ENCODE measurements around the gene PAM16. TPM values are rescaled to one million over a fixed set of nuclear protein-coding genes. Genes with fewer than 3 reads are reported as not detected.

The PAM16 gene
- total RNA-seq, 1 donor, result 5.4 TPM

- H3K4me3 ChIP-seq (ENCODE audit: low read length), result no peak overlapping the region
- no peaks in the 10 kb centered on the region for H3K27me3 ChIP-seq (ENCODE audit: insufficient read depth, low read length)
- H3K9me3 ChIP-seq (ENCODE audit: low read depth, low read length), result no peaks in the 10 kb centered on the region
- H3K4me1 ChIP-seq (ENCODE audit: insufficient read depth, low read length), result no peaks in the 10 kb centered on the region
Observed at GRCh38 chr16:4386951-4387565, 35.9 kb upstream of the PAM16 start.

DNA sequence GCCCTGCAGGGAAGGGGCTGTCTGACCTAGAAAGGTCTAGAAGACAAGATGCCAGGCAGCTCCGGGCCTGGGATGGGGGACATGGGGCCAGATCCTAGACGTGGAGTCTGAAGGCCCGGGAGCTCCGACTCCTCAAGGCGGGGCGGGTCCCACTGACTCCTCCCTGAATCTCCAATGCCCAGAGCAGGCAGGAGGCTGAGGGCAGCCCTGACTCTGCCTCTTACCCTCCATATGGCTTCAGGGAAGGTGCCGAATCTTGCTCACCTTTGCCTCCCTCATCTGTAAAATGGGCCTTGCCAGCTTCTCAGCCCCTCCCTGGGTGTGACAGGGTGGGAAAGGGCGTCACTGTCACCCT lies 35.3 kb upstream of the PAM16 start:
- H3K9me3 ChIP-seq (ENCODE audit: low read depth, low read length), result no peaks in the 10 kb centered on the region

GRCh38 chr16:4385789-4386450 lies 34.8 kb upstream of the PAM16 start:
- Histone ChIP-seq H3K4me1 (ENCODE audit: insufficient read depth, low read length) (no peaks in the 10 kb centered on the region), H3K9me3 (ENCODE audit: low read depth, low read length) (no peaks in the 10 kb centered on the region), H3K27me3 (ENCODE audit: insufficient read depth, low read length) (no peaks in the 10 kb centered on the region), H3K4me3 (ENCODE audit: low read length) (no peak overlapping the region)

More for the DNA sequence above, 35.3 kb upstream of the PAM16 start:
- Histone ChIP-seq H3K4me1 (ENCODE audit: insufficient read depth, low read length) (no peaks in the 10 kb centered on the region), H3K4me3 (ENCODE audit: low read length) (no peak overlapping the region), H3K27me3 (ENCODE audit: insufficient read depth, low read length) (no peaks in the 10 kb centered on the region)

DNA sequence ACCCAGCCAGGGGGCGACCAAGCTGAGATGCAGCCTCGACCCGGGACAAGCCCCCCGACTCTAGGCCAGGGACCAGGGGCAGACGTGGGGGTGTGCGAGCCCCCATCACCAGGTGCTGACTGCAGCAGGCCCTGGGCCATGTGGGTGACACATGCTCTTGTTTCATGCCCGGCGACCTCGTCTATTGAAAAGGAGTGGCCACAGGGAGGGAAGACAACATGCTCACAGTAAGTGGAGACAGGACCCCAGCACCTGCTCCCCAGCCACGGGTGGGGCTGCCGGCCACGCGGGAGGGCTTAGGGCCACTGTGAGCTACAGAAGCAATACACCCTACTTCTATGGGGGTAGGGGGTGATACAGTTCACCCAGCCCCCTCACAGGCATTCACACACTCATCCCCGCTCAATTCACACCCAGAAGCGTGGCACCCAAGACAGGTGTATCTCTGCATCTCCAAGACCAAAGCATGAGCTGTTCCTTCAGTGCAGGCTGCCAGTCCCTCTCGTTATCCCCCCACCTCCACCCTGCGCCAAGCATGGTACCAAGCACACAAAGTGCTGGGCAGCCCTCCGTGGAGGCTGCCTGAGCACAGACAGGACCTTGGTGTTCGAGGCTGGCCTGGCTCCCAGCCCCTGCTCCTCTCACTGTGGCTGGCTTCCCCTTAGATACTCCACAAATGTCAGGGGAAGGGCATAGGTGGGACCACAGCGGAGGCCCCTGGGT lies 34.1 kb upstream of the PAM16 start:
- H3K27me3 ChIP-seq (ENCODE audit: insufficient read depth, low read length), result no peaks in the 10 kb centered on the region
- H3K4me1 ChIP-seq (ENCODE audit: insufficient read depth, low read length), result no peaks in the 10 kb centered on the region

DNA sequence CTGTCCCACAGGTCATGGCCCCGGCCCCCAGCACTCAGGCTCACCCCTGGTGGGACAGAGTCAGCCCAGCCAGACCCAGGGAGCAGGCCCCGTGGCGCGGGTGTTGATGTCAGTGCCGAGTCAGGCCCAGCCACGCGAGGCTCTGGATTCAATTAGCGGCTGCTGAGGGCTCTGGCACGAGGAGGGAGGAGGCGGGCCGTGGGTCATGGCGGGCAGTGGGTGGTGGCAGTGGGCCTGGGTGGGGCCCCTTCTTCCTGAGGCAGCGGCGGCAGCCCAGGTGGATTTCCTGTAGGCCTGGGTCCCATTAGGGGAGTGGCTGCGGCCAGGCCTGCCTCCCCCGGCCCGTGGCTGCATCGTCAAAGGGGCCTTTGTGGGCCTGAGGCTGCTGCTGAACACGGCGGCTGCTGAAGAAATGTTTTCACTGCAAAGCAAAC lies 33.4 kb upstream of the PAM16 start:
- Histone ChIP-seq H3K4me3 (ENCODE audit: low read length) (no peak overlapping the region), H3K9me3 (ENCODE audit: low read depth, low read length) (no peaks in the 10 kb centered on the region), H3K4me1 (ENCODE audit: insufficient read depth, low read length) (no peaks in the 10 kb centered on the region), H3K27me3 (ENCODE audit: insufficient read depth, low read length) (no peaks in the 10 kb centered on the region)

More for the DNA sequence above, 34.1 kb upstream of the PAM16 start:
- H3K9me3 ChIP-seq (ENCODE audit: low read depth, low read length), result no peaks in the 10 kb centered on the region
- H3K4me3 ChIP-seq (ENCODE audit: low read length), result no peak overlapping the region

DNA sequence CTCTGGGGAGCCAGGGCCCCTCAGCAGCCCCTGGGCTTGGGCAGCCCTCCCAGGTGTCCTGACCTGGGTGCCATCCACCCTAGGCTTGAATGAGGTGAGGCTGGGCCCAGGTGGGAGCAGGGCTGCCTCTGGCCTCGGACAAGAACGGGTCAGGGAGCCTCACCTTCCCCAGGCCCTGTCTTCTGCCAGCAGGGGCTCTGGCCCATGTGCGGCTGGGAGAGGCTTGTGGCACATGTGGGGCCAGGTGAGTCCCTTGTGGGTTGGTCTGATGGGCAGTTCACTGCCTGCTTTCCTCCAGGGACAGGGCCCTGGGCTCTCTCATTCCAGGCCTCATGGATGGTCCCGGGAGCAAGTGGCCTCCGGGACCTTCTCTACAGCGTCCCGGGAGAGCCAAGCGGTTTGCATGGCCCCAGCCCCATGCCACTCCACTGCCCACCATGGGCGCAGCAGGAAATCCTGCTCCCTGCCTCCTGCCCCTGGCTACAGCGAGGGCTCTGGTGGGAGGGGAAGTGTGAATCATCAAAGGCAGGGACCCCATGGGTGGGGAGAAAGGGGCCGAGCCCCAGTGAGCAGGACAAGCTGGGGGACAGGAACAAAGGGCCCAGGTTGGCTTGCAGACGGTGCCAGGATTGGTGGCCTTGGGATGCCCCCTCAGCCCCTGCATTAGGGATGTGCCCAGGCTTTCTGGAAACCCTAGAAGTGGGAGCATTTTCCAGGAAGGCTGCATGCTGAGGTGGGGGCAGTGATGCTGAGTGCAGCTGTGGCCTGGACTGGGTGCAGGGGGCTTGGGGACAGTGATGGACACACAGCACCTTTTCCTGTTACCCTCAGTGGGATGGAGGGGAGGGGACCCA lies 32.7 kb upstream of the PAM16 start:
- H3K9me3 ChIP-seq (ENCODE audit: low read depth, low read length), result no peaks in the 10 kb centered on the region
- no peaks in the 10 kb centered on the region for H3K27me3 ChIP-seq (ENCODE audit: insufficient read depth, low read length)
- H3K4me3 ChIP-seq (ENCODE audit: low read length), result no peak overlapping the region
- no peaks in the 10 kb centered on the region for H3K4me1 ChIP-seq (ENCODE audit: insufficient read depth, low read length)

GRCh38 chr16:4382795-4383357 lies 31.8 kb upstream of the PAM16 start:
- Histone ChIP-seq H3K9me3 (ENCODE audit: low read depth, low read length) (no peaks in the 10 kb centered on the region), H3K4me3 (ENCODE audit: low read length) (no peak overlapping the region), H3K27me3 (ENCODE audit: insufficient read depth, low read length) (no peaks in the 10 kb centered on the region), H3K4me1 (ENCODE audit: insufficient read depth, low read length) (no peaks in the 10 kb centered on the region)

DNA sequence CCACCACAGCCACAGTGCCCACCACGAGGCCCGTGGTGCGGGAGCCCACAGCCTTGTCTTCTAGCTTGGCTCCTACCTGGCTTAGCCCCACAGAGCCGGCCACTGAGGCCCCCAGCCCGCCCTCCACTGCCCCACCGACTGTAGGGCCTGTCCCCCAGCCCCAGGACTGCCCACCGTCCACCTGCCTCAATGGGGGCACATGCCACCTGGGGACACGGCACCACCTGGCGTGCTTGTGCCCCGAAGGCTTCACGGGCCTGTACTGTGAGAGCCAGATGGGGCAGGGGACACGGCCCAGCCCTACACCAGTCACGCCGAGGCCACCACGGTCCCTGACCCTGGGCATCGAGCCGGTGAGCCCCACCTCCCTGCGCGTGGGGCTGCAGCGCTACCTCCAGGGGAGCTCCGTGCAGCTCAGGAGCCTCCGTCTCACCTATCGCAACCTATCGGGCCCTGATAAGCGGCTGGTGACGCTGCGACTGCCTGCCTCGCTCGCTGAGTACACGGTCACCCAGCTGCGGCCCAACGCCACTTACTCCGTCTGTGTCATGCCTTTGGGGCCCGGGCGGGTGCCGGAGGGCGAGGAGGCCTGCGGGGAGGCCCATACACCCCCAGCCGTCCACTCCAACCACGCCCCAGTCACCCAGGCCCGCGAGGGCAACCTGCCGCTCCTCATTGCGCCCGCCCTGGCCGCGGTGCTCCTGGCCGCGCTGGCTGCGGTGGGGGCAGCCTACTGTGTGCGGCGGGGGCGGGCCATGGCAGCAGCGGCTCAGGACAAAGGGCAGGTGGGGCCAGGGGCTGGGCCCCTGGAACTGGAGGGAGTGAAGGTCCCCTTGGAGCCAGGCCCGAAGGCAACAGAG lies 31.0 kb upstream of the PAM16 start:
- Histone ChIP-seq H3K4me3 (ENCODE audit: low read length) (no peak overlapping the region), H3K4me1 (ENCODE audit: insufficient read depth, low read length) (no peaks in the 10 kb centered on the region), H3K9me3 (ENCODE audit: low read depth, low read length) (no peaks in the 10 kb centered on the region), H3K27me3 (ENCODE audit: insufficient read depth, low read length) (no peaks in the 10 kb centered on the region)

DNA sequence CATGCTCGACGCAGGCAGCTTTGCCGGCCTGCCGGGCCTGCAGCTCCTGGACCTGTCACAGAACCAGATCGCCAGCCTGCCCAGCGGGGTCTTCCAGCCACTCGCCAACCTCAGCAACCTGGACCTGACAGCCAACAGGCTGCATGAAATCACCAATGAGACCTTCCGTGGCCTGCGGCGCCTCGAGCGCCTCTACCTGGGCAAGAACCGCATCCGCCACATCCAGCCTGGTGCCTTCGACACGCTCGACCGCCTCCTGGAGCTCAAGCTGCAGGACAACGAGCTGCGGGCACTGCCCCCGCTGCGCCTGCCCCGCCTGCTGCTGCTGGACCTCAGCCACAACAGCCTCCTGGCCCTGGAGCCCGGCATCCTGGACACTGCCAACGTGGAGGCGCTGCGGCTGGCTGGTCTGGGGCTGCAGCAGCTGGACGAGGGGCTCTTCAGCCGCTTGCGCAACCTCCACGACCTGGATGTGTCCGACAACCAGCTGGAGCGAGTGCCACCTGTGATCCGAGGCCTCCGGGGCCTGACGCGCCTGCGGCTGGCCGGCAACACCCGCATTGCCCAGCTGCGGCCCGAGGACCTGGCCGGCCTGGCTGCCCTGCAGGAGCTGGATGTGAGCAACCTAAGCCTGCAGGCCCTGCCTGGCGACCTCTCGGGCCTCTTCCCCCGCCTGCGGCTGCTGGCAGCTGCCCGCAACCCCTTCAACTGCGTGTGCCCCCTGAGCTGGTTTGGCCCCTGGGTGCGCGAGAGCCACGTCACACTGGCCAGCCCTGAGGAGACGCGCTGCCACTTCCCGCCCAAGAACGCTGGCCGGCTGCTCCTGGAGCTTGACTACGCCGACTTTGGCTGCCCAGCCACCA lies 30.2 kb upstream of the PAM16 start:
- Histone ChIP-seq H3K4me3 (ENCODE audit: low read length) (no peak overlapping the region), H3K27me3 (ENCODE audit: insufficient read depth, low read length) (no peaks in the 10 kb centered on the region), H3K4me1 (ENCODE audit: insufficient read depth, low read length) (no peaks in the 10 kb centered on the region), H3K9me3 (ENCODE audit: low read depth, low read length) (no peaks in the 10 kb centered on the region)

DNA sequence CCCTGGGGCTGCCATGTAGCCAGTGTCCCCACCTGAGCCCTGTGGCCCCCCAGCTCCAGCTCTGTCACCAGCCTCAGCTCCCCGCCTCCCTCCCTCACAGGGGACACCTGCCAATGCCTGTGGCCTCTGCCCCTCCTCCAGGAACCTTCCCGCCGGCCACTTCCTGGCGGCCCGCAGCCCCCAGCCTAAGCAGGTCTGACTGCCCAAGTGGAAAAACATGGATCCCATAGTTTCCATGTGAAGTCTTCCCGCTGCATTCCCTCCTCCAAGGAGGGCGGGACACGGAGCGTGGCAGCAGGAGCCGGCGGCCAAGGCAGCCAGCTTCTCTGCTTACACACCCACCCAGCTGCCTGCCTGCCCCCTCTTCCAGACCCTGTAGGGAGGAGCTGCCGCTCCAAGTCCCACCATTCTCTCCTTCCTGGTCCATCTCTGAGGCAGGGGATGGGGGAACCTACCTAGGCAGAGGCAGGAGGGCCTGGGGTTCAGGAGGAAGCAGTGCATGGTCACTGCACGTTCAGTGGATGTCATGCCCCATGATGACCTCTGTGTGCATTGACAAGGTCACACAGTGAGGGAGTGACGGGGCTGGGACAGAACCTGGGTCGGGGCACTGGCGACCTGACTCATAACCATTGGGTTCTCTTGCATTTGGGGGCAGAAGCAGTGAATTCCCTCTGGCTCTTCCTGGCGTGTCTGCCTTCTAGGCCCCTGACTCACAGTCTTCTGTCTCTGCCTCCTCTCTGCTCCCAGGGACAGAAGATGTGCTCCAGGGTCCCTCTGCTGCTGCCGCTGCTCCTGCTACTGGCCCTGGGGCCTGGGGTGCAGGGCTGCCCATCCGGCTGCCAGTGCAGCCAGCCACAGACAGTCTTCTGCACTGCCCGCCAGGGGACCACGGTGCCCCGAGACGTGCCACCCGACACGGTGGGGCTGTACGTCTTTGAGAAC lies 29.3 kb upstream of the PAM16 start:
- H3K9me3 ChIP-seq (ENCODE audit: low read depth, low read length), result no peaks in the 10 kb centered on the region
- H3K27me3 ChIP-seq (ENCODE audit: insufficient read depth, low read length), result no peaks in the 10 kb centered on the region
- no peaks in the 10 kb centered on the region for H3K4me1 ChIP-seq (ENCODE audit: insufficient read depth, low read length)
- H3K4me3 ChIP-seq (ENCODE audit: low read length), result no peak overlapping the region

DNA sequence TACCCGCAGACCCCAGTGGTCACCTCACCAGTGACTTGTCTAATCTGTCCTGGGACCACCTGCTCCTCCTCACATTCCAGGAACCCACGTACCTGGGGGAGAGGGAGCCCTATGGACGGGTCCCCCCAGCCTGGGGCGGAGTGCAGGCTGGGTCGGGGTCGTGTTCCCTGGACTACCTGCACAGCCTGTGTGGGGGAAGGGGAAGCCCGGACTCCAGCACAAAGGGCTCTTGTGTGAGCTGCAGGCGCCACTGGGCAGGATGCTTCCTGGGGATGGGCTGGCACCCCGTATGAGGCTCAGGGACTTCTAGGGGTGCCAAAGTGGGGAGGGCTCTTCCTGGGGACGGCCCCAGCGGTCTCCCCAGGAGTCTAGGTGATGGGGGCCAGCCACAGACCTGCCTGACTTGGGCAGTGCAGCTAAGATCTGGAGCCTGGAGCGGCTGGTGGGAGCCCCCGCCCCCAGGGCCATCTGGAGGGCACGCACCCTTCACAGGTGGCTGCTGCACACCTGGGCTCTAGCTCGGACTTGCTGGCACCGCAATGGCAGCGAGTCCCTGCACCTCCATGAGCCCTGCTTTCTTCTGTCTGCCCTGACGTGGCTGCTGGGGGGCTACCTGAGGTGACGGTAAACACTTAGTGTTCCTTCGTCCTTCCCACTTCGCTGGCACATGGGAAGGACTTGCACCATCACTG lies 28.0 kb upstream of the PAM16 start:
- H3K27me3 ChIP-seq (ENCODE audit: insufficient read depth, low read length), result no peaks in the 10 kb centered on the region
- no peak overlapping the region for H3K4me3 ChIP-seq (ENCODE audit: low read length)
- H3K4me1 ChIP-seq (ENCODE audit: insufficient read depth, low read length), result no peaks in the 10 kb centered on the region
- no peaks in the 10 kb centered on the region for H3K9me3 ChIP-seq (ENCODE audit: low read depth, low read length)

GRCh38 chr16:4378161-4378666 lies 27.1 kb upstream of the PAM16 start:
- no peaks in the 10 kb centered on the region for H3K9me3 ChIP-seq (ENCODE audit: low read depth, low read length)
- no peak overlapping the region for H3K4me3 ChIP-seq (ENCODE audit: low read length)
- peaks cover 6% of the 10 kb centered on the region for H3K4me1 ChIP-seq (ENCODE audit: insufficient read depth, low read length)
- H3K27me3 ChIP-seq (ENCODE audit: insufficient read depth, low read length), result no peaks in the 10 kb centered on the region
